ENCODE measurements around the gene XKRX.

GRCh38 chrX:100874325-100874724, 54.4 kb downstream of the XKRX start, which contains the start of gene NOX1:
- no peak for TF ChIP-seq CTCF (IDR thresholded peaks at IDR 0.05)
- TF ChIP-seq GABPA (IDR thresholded peaks at IDR 0.05; ENCODE audit: low read depth) = no peak
- TF ChIP-seq MAX (IDR thresholded peaks at IDR 0.05; ENCODE audit: low read depth) = no peak
- no peak for TF ChIP-seq POLR2AphosphoS5 (IDR thresholded peaks at IDR 0.05; ENCODE audit: low read depth, low read length)
- TF ChIP-seq NRF1 (IDR thresholded peaks at IDR 0.05; ENCODE audit: low read depth, low read length) = no peak
- no peak for TF ChIP-seq SMC3 (IDR thresholded peaks at IDR 0.05; ENCODE audit: low read depth, low read length)
- TF ChIP-seq EZH2phosphoT487 (IDR thresholded peaks at IDR 0.05; ENCODE audit: borderline replicate concordance, low read depth) = no peak
- no peak for TF ChIP-seq TAF1 (IDR thresholded peaks at IDR 0.05; ENCODE audit: borderline replicate concordance, low read depth, low read length)
- no peak for TF ChIP-seq SIN3A (IDR thresholded peaks at IDR 0.05; ENCODE audit: borderline replicate concordance, low read depth, low read length)
- no peak for TF ChIP-seq USF2 (IDR thresholded peaks at IDR 0.05; ENCODE audit: borderline replicate concordance, low read depth, low read length)
- TF ChIP-seq REST (IDR thresholded peaks at IDR 0.05; ENCODE audit: low read depth, low read length) = no peak
- no peak for TF ChIP-seq GATA2 (CRISPR knock-in tag; IDR thresholded peaks at IDR 0.05)
- no peak for TF ChIP-seq JUND (IDR thresholded peaks at IDR 0.05)
